ENCODE data around the gene CRYZL1. TPM values are rescaled to one million over a fixed set of nuclear protein-coding genes. Genes with fewer than 3 reads are reported as not detected.

CRYZL1 gene
- 34.9 and 41.5 TPM in 2 replicates for total RNA-seq

DNA sequence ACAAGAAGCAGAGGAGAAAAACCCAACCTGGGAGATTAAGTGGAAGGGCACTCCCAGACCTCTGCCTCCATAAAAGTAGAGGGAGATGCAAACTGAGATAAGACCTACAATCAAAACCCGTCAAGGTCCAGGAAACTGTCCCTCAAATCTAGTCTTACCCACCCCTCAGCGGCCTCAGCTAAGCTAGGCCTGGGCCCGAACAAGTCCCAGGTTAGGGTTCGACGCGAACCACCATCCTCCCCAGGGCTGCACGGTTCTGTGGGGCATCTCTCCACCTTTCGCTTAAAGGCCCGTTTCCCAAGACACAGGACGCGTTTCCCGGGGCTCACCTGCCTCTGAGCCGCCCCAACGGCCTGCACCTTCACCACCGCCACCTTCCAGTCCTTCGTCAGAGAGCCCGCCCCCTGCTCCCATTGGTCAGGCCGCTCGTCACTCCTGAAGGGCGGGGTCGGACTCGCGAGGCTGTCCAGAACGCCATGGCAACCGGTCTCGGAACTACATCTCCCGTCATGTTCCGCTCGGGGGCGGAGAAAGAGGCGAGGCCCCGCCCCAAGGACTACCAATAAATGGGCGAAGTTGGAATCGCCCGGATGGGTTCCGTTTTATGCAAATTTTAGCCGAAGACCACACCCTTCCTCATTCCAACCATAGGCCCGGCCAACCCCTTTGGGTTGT, at the start of gene CRYZL1:
CRYZL1 (minus strand) TSS at position 390 of the 675 bp plus-strand sequence. CDS start 10,190 bp downstream, outside the sequence.

DNA sequence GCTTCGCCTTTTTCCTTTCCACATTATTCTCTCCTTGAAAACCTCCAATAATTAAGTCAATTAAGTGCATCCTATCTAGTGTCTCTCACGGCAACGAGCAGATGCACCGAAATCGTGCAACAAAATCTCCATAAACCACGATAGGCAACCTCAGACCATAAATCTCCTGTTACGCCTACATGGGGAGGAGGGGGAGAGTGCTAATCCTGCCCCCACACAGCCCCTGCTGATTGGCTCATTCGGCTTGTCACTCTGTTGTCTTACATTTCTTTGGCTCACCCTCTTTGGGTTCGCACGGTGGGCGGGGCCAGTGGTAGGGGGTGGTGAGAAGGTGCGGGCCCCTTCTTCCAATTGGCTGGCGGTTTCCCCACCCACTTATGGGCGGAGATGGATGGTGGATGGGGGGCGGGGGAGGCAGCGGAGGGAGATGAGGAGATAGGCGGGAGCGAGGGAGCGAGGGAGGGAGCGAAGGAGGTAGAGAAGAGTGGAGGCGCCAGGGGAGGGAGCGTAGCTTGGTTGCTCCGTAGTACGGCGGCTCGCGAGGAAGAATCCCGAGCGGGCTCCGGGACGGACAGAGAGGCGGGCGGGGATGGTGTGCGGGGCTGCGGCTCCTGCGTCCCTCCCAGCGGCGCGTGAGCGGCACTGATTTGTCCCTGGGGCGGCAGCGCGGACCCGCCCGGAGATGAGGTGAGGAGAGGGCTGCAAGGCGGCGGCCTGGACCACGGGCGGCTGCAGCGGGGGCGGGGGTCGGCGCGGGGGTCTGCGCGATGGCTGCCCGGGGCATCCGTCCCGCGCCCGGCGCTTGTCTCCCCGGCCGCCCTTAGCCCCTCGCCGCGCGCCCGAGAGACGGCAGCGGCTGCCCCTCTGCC, 720 bp upstream of the CRYZL1 start, which contains the start of gene ITSN1:
ITSN1 (plus strand) TSS at position 475 of the 869 bp plus-strand sequence. CDS start 76,328 bp downstream, outside the sequence.

DNA sequence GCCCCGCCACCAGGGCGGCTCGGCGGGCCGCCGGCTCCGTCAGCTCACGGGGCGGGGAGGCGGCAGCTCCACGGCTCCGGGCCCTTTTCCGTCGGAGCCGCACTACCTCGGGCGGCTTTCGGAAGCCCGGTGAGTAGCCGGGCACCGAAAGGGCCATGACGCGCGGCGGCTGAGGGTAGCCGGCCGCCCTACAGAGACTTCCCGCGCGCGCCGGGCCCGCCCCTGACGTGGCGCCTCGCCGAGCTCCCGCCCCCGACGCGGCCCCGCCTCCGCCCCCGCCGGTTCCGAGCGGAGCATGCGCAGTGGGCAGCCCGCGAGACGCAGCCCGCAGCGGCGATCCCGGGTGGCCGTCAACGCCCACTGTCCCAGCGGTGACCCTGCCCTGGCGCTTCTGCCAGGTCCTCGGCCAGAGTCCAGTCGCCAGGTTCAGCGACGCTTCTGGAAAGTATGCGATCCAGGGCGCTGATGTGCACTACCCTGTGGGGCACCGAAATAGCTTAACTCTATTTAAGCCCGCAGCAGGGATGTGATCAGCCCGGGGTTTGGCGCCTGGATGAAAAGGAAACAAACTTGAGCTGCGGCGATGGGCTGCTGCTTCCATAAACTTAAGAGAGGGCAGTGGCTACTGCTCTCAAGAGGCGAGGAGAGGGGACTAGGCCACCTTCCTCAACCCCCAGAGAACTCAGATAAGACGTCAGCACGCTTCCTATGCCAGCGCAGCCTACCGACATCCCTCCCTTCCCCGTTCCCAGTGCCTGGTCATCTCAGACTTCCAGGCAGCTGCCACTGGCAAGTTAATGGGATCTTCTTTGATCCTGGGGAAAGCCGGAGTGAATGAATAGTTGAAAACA, 52.8 kb downstream of the CRYZL1 start, which contains the start of gene DONSON:
DONSON (minus strand) TSS at position 200 of the 851 bp plus-strand sequence; CDS start at position 157, 43 bp downstream.

DNA sequence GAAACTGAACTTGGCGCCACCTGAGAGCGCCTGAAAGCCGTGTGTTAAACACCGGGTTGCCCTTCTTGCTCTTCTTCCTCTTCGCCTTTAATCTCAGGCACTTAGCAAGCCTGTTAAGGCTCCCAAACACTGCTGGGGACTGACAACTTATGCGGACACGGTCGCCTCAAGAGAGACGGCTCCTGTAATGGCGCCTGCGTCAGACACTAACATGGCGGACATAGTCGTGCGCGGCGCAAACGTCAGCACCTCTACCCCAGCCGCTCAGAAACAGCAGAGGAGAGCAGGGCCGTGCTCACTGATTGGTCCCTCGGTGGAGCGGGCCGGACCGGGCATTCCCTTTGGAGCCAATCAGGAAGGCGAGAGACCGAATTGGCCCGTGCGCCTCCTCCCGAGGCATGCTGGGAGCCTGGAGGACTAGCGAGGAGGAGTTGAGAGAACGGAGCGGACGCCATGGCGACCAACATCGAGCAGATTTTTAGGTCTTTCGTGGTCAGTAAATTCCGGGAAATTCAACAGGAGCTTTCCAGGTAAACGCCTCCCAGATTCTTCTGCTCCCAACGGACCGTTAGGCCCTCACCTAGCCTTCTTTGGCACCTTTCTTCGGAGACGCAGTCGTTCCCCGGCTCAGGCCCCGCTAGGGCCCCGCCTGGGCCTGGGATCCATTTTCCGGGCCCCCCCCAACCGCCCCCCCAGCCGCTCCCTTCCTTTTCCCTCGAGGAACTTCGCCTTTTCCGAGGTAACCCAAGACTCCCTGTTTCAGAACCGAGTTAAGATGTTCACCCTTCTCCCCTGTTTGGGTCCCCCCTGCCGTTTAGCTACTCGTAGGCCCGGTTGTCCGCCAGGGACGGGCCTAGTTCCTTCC, 98.7 kb downstream of the CRYZL1 start, which contains the start of gene SON:
SON (plus strand) TSS at position 399 of the 865 bp plus-strand sequence; CDS start at position 454, 55 bp downstream.

DNA sequence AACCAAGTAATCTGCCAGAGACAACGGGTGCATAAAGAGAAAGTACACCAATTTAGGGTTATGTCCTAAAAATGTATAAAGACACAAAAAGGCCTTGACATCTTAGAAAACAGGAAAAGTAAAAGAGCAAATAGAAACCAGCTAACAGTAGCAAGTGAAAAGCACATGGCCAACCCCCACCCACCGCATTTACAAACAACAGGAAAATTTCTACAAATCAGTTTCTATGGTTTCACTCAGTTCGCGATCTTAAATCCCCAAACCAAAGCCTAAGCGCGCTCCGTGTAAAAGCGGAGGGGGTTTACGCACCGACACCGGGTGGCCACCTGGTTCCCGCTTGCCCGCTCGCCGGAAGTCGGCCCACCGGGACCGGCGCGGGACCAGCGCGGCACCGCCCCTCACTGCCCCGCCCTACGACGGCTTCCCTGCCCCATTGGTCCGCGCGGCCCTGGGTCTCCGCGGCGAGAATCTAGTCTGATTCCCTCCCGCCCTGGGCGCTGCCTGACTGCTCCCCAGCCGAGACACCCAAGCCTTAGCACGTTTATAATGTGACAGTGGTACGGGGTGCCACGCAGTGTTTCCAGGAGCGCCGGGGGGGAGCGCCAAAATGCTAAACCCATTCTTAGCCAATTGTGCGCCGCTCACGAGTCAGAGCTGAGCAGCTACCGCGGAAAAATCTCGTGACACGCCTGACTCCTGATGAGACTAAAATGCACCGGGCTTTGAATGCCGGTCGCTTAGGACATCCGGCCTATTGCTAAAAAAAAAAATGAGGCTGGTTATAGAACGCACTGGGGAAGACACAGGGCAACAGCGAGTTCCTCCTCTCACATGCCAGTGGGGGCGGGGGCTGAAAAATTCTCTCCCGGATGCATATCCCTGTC, 99.5 kb downstream of the CRYZL1 start, which contains the start of gene GART:
GART (minus strand) TSS at position 362 of the 884 bp plus-strand sequence. CDS start 2,802 bp downstream, outside the sequence.

Other genes with a start within 250 kb of the CRYZL1 start
- 38.6 and 52.2 TPM in 2 replicates for gene IFNGR2, start 238.3 kb downstream of the CRYZL1 start, total RNA-seq
- 15.8 and 25.1 TPM in 2 replicates for gene TMEM50B, start 161.8 kb downstream of the CRYZL1 start, total RNA-seq
- gene DNAJC28, start 150.0 kb downstream of the CRYZL1 start, total RNA-seq = 1.4 and 1.7 TPM in 2 replicates
- gene GART, start 99.6 kb downstream of the CRYZL1 start, total RNA-seq = 21.1 and 34.7 TPM in 2 replicates
- 90.8 and 93.6 TPM in 2 replicates for gene SON, start 98.7 kb downstream of the CRYZL1 start, total RNA-seq
- gene DONSON, start 53.1 kb downstream of the CRYZL1 start, total RNA-seq = 5.3 and 10.1 TPM in 2 replicates
- 29.0 and 29.3 TPM in 2 replicates for gene ITSN1, start 760 bp upstream of the CRYZL1 start, total RNA-seq